GDM1 (cell line): ENCODE results near the gene CRTAC1.
"Not testable (repeated sequence)": the region's sequence is repeated elsewhere in the genome, so short reads cannot be mapped to it uniquely, and the experiment has no call there.

Source experiments
- DNase-seq: peaks from one replicate; lab custom pipeline; 2025; lab: John Stamatoyannopoulos, UW

CRTAC1 gene

GRCh38 chr10:97869091-97870042 lies 161.1 kb downstream of the CRTAC1 start:
- peak; percentile 89 for DNase-seq

GRCh38 chr10:97868134-97868685 lies 162.2 kb downstream of the CRTAC1 start:
- no peak for DNase-seq

GRCh38 chr10:97867220-97867800 lies 163.1 kb downstream of the CRTAC1 start:
- DNase-seq: no peak

GRCh38 chr10:97866524-97867219 lies 163.7 kb downstream of the CRTAC1 start:
- no peak for DNase-seq

GRCh38 chr10:97865488-97865887 lies 164.9 kb downstream of the CRTAC1 start:
- no peak for DNase-seq

GRCh38 chr10:97863808-97864207 lies 166.6 kb downstream of the CRTAC1 start:
- no peak for DNase-seq

GRCh38 chr10:97861924-97862323 lies 168.5 kb downstream of the CRTAC1 start:
- no peak for DNase-seq

GRCh38 chr10:97861097-97861750 lies 169.2 kb downstream of the CRTAC1 start:
- DNase-seq: no peak

GRCh38 chr10:97858001-97858439 lies 172.4 kb downstream of the CRTAC1 start:
- peak; percentile 48 for DNase-seq

- no peak for DNase-seq
Measured at GRCh38 chr10:97854743-97855142, 175.7 kb downstream of the CRTAC1 start.

GRCh38 chr10:97852840-97853405 lies 177.5 kb downstream of the CRTAC1 start:
- DNase-seq: no peak

GRCh38 chr10:97852277-97852676 lies 178.1 kb downstream of the CRTAC1 start:
- DNase-seq: no peak

- DNase-seq: no peak
Measured at GRCh38 chr10:97851341-97852001, 178.9 kb downstream of the CRTAC1 start.

- DNase-seq: no peak
Measured at GRCh38 chr10:97850446-97850845, 180.0 kb downstream of the CRTAC1 start.

GRCh38 chr10:97849687-97850402 lies 180.6 kb downstream of the CRTAC1 start, which contains the start of gene GOLGA7B:
Gene GOLGA7B (plus strand): TSS chr10:97849843. CDS start chr10:97850304, 461 bp downstream.
- no peak for DNase-seq

- no peak for DNase-seq
Measured at GRCh38 chr10:97849103-97849686, 181.2 kb downstream of the CRTAC1 start.

- no peak for DNase-seq
Measured at GRCh38 chr10:97844678-97845077, 185.7 kb downstream of the CRTAC1 start.

GRCh38 chr10:97843972-97844371 lies 186.4 kb downstream of the CRTAC1 start:
- not testable (repeated sequence) for DNase-seq

GRCh38 chr10:97843281-97843671 lies 187.1 kb downstream of the CRTAC1 start:
- no peak for DNase-seq
